IMR-90 (cell line): ENCODE data around the gene LNX1.

ENCODE experiments used
- CEBPB ChIP-seq: IDR thresholded peaks from 2 replicates; pipeline ENCODE4 v1.6.1; 2012; ENCODE audit warnings: low read depth, low read length, improper control_type of control experiment
- ELK1 ChIP-seq: fragments of 150-350 bp; IDR thresholded peaks from 2 replicates; pipeline ENCODE4 v1.6.1; 2016; ENCODE audit warnings: low read depth, mild to moderate bottlenecking, low read length, moderate library complexity, borderline replicate concordance
- POLR2A ChIP-seq: IDR thresholded peaks from 2 replicates; pipeline ENCODE4 v1.6.1; 2012; ENCODE audit warnings: mild to moderate bottlenecking, low read depth, low read length
- RAD21 ChIP-seq: IDR thresholded peaks from 2 replicates; pipeline ENCODE4 v1.6.1; 2012; ENCODE audit warnings: low read length, improper control_type of control experiment
- RCOR1 ChIP-seq: IDR thresholded peaks from 2 replicates; pipeline ENCODE4 v1.6.1; 2012; ENCODE audit warnings: mild to moderate bottlenecking, low read length, improper control_type of control experiment; ENCODE audit not compliant: insufficient replicate concordance
- SMC3 ChIP-seq: fragments of 150-350 bp; IDR thresholded peaks from 2 replicates; pipeline ENCODE4 v1.6.1; 2016; ENCODE audit warnings: low read depth, mild to moderate bottlenecking, antibody characterized with exemption, low read length, moderate library complexity
- TF ChIP-seq, protein P1 (sequence below): conservative IDR thresholded peaks from 2 replicates; pipeline ENCODE4 v1.5.1; 2012; ENCODE audit warnings: mild to moderate bottlenecking, low read depth, low read length, improper control_type of control experiment

DNA sequence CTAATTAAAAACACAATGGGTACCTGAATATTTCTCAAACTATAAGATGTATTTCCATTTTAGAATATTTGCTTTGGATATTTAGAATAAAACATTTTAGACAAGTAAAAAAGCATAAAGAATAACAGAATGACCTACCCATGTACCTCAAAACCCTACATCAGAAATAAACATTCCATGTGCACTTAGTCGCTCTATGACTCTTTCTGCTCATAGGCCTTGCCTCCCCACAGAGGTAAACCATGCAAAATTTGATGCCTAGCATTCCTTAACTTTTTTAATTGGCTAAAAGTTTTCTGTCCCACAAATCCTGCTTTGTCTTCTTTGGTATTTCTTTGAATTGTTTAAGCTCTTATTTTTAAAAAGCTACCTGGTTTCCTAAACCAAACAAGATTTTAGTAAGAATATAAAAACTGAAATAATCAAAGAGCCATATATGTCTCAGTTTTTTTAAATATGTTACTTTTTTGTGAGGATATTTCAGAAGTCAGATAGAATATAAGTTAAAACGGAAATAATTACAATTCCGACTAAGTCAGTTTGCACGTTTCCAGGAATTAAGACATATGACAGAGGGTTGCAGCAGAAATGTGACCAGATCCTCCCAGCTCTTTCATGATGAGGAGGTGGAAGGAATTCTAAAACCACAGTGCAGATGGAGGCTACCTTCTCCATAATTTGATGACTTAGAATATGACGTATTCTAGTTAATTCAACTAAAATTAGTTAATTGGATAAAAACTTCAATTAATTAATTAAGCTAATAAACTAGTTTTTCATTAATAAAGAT, 111.4 kb downstream of the LNX1 start:
- TF ChIP-seq POLR2A: no peak
- TF ChIP-seq RCOR1: no peak
- no peak for TF ChIP-seq SMC3
- TF ChIP-seq, protein P1, sequence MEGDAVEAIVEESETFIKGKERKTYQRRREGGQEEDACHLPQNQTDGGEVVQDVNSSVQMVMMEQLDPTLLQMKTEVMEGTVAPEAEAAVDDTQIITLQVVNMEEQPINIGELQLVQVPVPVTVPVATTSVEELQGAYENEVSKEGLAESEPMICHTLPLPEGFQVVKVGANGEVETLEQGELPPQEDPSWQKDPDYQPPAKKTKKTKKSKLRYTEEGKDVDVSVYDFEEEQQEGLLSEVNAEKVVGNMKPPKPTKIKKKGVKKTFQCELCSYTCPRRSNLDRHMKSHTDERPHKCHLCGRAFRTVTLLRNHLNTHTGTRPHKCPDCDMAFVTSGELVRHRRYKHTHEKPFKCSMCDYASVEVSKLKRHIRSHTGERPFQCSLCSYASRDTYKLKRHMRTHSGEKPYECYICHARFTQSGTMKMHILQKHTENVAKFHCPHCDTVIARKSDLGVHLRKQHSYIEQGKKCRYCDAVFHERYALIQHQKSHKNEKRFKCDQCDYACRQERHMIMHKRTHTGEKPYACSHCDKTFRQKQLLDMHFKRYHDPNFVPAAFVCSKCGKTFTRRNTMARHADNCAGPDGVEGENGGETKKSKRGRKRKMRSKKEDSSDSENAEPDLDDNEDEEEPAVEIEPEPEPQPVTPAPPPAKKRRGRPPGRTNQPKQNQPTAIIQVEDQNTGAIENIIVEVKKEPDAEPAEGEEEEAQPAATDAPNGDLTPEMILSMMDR: no peak
- no peak for TF ChIP-seq ELK1
- no peak for TF ChIP-seq CEBPB
- no peak for TF ChIP-seq RAD21
